NCI-H226 (cell line): Measurements from ENCODE around the gene SPEF1.

ENCODE experiments used
- DNase-seq: peaks from one replicate; pipeline ENCODE4 v3.0.0-alpha.2; 2015

The SPEF1 gene

GRCh38 chr20:3728354-3728753 lies 52.9 kb downstream of the SPEF1 start:
- DNase-seq = no peak
